HG03342 (cell line): ENCODE data around the gene TMEM132A.
"Not testable (repeated sequence)": the region's sequence is repeated elsewhere in the genome, so short reads cannot be mapped to it uniquely, and the experiment has no call there.

ENCODE experiments used
- ATAC-seq: cut with Tn5 transposase; IDR thresholded peaks from one replicate; pipeline ENCODE4 v1.9.1; 2021; ENCODE audit warnings: mild to moderate bottlenecking, moderate library complexity; ENCODE audit not compliant: unreplicated experiment

Gene TMEM132A

GRCh38 chr11:60905551-60906113 lies 18.6 kb upstream of the TMEM132A start:
- no peak for ATAC-seq

GRCh38 chr11:60906132-60906972 lies 17.9 kb upstream of the TMEM132A start, which contains the start of gene PRPF19:
TSS of gene PRPF19 (minus strand) at chr11:60906585. CDS start at chr11:60906382, 203 bp downstream.
- ATAC-seq = peak; percentile 68

GRCh38 chr11:60908803-60909202 lies 15.5 kb upstream of the TMEM132A start:
- ATAC-seq = no peak

GRCh38 chr11:60909680-60910280 lies 14.5 kb upstream of the TMEM132A start:
- not testable (repeated sequence) for ATAC-seq

- ATAC-seq = peak; percentile 33
Measured at GRCh38 chr11:60910281-60910687, 14.0 kb upstream of the TMEM132A start.

- ATAC-seq = no peak
Measured at GRCh38 chr11:60910711-60911380, 13.4 kb upstream of the TMEM132A start.

- no peak for ATAC-seq
Measured at GRCh38 chr11:60912223-60912850, 11.9 kb upstream of the TMEM132A start.

- no peak for ATAC-seq
Measured at GRCh38 chr11:60912851-60913528, 11.3 kb upstream of the TMEM132A start.

- ATAC-seq = peak; percentile 44
Measured at GRCh38 chr11:60913793-60914632, 10.2 kb upstream of the TMEM132A start, which contains the start of gene TMEM109. TSS of gene TMEM109 (plus strand) at chr11:60914158. CDS start at chr11:60919694, 5,536 bp downstream.

GRCh38 chr11:60914633-60915247 lies 9.5 kb upstream of the TMEM132A start:
- peak; percentile 4 for ATAC-seq

GRCh38 chr11:60915248-60915914 lies 8.9 kb upstream of the TMEM132A start:
- peak; percentile 35 for ATAC-seq

GRCh38 chr11:60916669-60917206 lies 7.5 kb upstream of the TMEM132A start:
- no peak for ATAC-seq

GRCh38 chr11:60917267-60917666 lies 7.0 kb upstream of the TMEM132A start:
- ATAC-seq = no peak

GRCh38 chr11:60918251-60918938 lies 5.9 kb upstream of the TMEM132A start:
- ATAC-seq = no peak

GRCh38 chr11:60918939-60919265 lies 5.4 kb upstream of the TMEM132A start:
- ATAC-seq = no peak

- no peak for ATAC-seq
Measured at GRCh38 chr11:60919320-60919719, 4.9 kb upstream of the TMEM132A start.

GRCh38 chr11:60919956-60920355 lies 4.3 kb upstream of the TMEM132A start:
- ATAC-seq = no peak

GRCh38 chr11:60921259-60921658 lies 3.0 kb upstream of the TMEM132A start:
- ATAC-seq = no peak
